Stimulated activated CD8-positive, alpha-beta memory T cell treated with anti-CD3 and anti-CD28 coated beads, Interleukin-4, amount 100 ng/mL, for 48 hours (primary cell): ENCODE results near the gene CBFA2T3.

ENCODE experiments used
- DNase-seq: peaks from one replicate; pipeline ENCODE4 v3.0.0-alpha.2; 2020

The CBFA2T3 gene

DNA sequence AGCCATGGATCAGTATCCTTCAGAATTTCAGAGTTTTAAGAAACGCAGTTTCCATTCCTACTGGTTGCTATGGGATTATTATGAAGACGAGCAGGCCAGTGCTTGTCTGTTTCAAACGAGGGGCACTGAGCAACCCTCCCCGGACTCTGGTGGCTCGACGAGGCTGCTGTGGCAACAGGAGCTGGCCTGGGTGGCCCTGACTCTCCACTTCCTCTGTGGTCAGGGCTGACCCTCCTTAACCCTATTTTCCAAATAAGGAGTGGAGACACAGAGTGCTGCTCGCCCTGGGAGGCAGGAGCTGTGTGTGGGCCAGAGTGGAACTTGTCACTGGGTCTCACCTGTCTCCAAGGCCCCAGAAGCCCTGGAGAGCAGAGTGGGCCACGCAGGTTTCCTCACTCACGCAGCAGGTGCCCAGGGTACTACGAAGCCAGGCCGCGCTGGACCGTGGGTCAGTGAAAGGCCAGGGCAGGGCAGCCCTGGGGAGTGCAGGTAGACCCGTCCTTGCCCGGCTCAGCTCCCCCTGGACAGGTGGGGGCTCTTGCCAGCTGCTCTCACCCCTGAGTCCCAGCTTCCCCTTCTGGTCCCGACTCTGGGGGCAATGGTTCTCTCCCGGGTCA is 123.6 kb downstream of the CBFA2T3 start:
- no peak for DNase-seq

DNA sequence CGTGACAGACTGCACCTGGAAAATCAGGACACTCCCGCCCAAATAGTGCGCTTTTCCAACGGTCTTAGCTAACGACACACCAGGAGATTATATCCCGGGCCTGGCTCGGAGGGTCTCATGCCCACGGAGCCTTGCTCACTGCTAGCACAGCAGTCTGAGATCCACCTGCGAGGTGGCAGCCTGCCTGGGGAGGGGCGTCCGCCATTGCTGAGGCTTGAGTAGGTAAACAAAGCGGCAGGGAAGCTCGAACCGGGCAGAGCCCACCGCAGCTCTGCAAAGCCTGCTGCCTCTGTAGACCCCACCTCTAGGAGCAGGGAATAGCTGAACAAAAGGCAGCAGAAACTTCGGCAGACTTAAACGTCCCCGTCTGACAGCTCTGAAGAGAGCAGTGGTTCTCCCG is 125.4 kb downstream of the CBFA2T3 start:
- DNase-seq = no peak

DNA sequence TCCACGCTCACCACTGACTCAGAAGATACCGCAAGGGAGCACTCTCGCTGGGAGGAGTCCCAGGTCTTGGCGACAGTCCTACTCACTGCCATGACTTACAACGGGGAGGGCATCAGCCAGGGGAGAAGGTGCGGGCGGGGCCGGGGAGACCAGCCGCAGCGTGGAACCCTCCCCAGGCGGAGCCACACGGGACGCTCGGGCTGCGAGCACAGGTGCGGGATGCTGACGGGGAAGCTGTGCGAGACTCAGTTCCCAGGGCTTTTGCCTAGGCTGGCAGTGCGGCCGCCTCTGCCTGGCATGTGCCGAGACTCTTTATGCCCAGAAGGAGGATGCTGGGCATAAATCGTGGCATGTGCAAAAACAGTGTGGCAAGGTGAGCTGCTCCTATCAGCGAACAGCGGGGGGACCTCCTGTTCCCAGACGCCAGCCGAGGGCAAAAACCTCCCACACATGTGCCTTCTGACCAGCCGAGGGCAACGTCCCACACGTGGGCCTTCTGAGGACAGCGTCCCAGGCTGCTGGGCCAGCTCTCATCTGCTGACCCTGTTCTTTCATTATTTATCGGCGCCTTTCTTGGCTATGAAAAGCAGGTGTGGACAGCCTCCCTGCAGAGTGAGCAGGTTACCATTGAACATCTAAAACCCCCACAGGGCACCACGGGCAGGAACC is 126.3 kb downstream of the CBFA2T3 start:
- DNase-seq = no peak

DNA sequence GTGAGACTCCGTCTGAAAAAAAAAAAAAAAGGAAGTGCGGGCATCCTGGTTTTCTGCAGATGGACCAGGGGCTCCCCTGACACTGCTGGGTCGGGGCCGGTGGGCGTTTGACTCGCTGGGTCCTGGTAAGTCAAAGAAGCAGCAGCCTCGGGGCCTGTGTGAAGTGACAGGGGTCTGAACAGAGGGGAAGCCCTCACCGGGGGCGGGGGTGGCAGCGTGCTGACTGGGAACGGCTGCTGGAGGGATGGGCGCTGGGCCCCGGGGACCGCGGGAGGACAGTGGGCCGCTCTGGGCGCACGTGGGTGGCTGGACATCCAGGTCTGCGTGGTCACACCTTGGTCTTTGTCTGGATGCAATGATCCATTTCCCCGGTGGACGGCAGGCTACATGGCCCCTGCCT is 128.4 kb downstream of the CBFA2T3 start:
- DNase-seq = no peak

DNA sequence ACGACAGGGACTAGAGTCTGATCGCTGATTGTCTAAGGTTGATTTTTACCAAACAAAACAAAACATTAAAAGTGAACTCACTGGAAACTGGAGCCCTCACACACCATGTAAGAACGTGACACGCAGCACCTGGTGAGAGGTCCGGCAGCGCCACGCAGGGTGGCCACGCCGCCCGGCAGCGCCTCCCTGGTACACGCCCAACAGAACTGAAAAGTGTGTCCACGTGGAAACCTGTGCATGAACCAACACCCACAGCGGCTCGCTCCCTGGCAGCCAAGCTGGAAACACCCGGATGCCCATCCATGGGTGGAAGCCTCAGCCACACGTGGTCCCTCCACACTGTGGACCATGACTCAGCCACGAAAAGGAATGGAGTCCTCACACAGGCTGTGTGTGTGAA is 129.4 kb downstream of the CBFA2T3 start:
- no peak for DNase-seq

DNA sequence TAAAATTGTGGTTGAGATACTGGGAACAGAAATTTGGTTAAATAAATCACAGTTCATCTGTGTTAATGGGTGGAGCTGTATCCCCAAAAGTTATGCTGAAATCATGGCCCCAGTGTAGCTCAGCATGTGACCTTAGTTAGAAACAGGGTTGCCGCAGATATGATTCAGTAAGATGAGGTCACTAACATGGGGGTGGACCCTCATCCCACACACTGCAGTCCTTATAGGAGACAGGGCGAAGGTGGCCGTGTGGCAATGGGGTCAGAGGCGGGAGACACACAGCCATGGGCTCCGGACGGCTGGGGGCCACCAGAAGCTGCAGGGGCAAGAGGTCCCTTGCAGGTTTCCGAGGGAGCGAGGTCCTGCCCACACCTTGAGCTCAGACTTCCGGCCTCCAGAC is 130.9 kb downstream of the CBFA2T3 start:
- no peak for DNase-seq

DNA sequence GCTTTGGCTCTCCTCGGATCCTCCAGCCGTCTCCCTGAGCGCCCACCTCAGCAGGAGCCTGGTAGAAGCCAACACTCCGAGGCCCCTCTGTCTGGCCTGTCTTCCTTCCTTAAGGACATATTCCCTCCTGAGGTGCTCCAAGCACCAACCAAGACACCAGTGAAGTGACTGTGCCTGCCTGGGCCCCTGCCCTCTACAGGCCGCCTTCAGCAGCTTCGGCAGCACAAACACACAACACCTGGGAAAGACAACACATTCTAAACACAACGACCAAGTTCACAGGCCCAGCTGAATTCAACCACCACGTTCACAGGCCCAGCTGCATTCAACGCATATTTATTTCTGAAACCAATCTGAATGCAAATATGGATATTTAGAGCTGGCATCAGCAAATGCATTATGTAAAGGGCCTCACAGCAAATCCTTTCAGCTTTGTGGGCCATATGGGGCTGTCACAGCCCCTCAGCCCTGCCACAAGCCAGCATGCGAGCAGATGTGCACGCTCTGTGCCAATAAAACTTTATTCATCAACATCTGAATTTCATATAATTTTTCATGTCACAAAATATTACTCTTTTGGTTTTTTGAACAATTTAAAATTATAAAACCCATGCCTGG is 132.5 kb downstream of the CBFA2T3 start:
- no peak for DNase-seq

DNA sequence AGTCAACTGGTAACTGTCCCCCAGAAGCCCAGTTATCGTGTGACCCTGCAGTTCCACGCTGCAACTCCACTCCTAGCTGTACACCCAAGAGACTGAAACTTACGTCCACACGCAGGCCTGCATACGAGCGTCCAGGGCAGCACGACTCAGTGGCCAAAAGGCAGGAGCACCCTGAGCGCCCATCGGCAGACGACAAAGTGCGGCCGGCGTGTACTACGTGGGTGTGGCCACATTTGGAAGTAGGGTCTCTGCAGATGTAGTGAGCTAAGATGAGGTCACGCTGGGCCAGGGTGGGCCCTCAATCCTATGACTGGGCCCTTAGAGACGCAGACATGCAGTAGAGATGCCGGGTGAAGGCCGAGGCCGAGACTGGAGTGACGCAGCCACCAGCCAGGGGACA is 133.8 kb downstream of the CBFA2T3 start:
- DNase-seq = no peak

DNA sequence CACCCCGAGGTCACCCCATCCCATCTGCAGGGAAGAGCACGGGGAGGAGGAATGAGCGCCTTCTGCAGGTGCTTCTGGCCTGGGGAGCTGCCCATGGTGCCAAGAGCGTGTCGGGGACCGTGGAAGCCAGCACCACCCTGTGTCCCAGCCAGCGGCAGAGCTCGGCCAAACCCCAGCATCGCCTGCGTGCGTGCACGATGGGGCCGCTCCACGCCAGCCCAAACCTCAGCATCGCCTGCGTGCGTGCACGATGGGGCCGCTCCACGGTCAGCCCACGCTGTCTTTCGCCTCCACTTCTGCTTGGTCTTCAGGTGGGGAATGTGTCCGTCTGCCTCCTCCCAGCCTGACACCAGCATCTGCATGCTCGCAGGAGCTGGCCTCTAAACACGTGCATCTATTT is 134.2 kb downstream of the CBFA2T3 start:
- DNase-seq = no peak

DNA sequence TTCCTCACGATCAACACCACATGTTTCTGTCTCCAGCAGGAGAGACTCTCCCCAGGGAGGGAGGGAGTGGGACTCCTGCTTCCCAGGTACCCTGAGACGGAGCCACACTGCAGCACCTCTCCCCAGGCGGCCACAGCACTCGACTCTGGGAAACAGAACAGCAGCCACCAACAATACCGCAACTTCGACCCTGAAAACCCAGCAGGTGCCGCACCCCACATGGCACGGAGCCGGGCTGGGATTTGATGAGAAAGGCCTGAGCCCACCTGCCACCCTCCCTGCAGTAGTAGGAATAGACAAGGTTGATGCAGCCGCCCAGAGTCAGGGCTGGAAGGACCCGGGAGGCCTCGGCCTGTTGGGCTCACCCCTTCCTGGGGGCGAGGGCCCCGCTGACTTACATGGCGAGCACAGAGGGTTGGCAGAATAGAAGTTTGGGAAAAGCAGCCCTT is 134.7 kb downstream of the CBFA2T3 start:
- DNase-seq = no peak

DNA sequence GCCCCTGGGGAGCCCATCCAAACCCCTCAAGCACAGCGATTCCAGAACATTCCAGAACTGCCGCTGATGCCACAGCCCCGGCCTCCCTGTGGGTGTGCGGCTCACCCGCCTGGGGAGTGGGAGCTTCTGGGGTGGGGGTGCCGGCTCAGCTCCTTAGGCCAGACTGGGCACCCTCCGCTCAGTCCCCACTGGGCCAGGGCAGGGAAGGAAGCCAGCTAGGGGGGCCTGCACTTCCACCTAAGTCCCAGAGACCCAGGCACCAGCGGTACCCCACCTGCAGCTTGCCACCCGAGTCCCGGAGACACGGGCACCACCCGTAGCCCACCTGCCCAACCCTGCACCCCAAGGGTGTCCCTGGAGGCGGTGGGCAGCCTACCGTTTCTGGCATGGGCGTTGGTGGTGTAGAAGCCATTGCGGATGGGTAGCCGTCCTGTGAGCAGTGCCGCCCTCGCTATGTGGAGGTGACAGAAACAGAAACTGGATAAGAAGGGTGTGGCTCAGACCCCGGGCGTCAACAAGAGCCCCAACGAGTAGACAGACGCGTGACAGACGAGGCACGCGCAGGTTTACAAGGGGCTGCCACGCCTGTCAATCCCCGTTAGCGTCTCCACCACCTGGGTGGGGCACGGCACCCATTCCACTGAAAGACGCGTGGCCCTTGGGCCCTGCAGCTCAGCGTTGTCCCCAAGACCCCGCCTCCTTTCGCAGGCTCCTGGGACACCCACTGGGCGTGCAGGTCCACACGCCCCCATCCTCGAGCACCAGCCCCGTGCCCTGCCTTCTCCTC is 135.3 kb downstream of the CBFA2T3 start:
- DNase-seq = no peak

DNA sequence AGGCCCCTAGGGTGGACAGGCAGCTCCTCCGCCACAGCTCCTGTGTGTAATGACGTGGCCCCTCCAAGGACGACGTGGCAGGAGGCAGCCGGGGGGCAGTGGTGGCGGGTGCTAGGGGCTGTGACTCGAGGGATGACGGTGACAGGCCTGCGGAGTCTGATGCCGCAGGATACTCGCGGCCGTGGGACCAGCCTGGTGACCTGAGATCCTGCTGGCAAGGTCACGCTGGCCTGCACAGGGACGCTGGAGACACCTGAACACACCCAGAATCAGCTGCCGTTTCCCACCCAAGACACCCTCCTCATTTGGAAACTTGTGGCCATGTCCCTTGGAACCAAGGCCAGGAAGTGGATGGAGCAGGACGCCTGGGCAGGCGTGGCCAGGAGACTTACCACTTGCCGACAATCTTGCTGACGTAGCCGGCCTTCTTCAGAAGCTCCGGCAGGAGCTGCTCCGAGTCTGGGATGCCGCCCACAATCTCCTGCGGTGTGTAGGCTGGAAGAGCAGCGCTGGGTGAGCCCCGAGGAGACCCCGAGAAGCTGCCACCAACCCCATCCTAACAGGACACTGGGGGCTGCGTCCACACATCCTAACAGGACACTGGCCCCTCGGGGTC is 136.3 kb downstream of the CBFA2T3 start:
- DNase-seq = no peak

DNA sequence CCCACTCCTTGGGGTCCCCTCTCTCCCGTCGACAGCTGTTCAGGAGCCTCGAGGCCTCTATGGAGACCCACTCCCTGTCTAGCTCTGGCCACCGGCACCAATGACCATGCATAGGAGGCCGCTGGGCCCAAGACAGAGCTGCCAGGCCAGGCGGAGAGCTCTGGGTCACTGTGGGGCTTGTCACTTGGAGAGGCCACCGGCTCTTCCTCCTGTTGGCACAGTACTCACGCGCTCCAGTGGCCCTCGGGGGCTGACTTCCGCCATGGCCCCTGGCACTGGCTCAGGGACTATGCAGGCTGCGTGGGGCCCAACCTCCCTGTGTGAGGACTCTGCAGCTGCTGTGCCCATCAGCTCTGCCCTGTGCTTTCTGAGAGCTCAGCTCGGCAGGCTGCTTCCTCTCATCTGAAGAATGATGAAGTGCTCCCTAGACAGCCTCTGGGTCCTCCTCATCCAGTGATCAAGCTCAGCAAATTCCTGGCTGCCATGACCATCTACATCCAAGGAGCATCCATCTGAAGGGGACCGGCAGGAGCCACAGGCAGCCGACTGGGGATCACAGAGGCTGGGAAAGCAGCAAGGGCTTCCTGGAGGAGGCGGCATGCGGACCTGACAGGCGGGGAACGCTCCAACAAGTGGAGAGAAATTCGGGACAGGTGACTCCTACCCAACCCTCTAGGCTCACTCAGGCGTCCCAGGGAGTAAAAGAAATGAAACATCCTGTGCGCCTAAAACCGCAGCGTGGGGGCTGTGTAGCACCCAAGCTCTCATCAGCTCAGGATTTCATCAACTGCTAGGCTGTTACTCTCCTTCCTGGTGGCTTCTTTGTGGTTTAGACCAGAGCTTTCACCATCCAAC is 137.0 kb downstream of the CBFA2T3 start:
- no peak for DNase-seq

DNA sequence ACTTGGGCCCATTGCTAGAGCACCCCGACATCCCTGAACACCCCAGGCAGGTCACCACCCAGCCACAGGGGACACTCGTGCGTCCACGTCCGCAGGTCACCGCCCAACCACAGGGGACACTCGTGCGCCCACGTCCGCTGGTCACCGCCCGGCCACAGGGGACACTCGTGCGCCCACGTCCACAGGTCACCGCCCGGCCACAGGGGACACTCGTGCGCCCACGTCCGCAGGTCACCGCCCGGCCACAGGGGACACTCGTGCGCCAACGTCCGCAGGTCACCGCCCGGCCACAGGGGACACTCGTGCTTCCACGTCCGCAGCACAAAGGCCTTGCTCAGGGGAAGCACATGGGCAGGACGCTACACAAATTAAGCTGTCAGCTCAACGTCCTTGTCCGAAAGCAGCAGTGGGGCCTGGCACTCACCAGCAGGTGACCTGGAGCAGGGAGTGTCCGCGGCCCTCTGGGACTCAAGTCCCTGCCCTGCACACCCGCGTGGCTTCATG is 137.9 kb downstream of the CBFA2T3 start:
- no peak for DNase-seq

DNA sequence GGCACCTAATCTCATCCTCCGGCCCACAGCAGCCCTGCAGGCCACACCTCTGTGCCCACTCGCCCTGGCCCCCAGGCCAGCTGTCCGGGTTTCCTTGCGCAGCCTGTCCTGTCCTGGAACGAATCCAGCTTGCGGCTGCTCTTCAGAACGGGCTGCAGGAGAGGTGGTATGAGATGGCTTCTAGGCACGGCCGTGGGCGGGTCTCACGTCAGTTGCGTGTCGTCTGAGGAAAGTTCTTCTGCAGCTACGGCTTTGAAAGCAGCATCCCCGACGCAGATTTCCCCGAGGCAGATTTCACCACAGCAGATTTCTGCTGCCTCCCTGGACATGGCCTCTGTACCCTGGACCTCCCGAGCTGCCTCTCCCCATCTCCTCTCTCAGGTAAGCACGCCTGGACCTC is 138.4 kb downstream of the CBFA2T3 start:
- DNase-seq = no peak

DNA sequence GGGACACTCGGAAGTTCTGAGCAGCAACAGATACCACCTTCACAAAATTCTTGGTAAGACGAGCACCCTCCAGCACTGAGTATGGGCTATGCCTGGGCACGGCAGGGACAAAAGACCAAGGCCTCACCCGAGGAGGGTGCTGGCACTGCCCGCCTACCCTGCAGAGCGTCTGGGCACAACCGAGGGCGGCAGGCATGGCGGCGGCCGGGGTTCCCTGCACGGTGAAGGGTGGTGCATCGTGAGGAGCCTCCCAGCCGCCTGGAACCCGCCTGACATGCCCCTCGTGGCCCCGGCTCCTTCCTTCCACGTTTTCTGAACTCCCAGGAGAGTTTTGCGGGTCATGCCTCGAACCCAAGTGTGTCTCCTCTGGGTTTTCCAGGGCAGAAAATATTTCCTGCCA is 139.2 kb downstream of the CBFA2T3 start:
- DNase-seq = no peak

DNA sequence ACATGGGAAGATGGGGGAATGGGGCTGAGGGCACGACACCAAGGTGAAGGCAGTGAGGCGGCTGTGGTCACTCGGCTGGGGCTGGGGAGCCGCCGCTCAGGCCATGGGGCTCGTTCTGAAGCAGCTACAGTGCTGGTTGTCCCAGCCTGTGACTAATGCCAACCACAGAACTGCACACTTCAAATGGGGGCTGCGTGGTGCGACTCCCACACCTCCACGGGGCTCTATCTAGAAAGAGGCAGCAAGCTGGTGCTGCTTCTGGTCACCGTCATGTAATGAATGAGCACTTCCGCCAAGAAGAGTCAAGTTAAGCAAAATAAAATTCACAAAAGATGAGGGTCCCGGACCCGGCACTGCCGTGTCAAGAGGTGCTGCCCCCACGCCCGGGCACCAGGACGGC is 140.2 kb downstream of the CBFA2T3 start:
- no peak for DNase-seq

DNA sequence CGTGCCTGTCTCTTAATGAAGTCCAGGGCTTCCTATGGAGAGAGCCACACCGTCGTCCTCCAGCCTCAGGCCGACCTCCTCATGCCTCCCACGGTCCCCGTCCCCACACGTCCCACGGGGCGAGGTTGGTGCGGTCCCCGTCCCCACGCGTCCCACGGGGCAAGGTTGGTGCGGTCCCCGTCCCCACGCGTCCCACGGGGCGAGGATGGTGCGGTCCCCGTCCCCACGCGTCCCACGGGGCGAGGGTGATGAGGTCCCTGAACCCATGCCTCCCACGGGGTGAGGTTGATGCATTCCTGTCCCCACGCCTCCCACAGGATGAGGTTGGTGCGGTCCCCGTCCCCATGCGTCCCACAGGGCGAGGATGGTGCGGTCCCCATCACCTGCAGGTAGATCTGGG is 141.2 kb downstream of the CBFA2T3 start:
- DNase-seq = no peak

DNA sequence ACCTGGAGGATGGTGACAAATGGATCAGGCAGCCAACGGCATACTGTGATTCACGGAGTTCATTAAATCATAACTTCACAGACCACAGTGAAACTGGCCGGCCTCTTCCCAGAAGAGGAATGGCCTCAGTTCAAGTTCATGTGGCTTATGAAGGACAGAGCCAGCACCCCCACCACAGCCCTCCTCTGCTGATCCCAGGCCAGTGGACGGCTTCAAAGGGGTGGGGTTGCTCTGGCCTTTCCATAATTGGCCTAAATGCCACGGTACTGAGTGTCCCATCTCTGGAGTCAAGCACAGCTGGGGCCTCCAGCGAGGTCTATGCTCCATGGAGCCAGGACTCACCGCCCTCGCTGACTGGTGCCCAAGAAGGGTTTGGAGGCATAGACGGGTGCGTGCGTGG is 141.6 kb downstream of the CBFA2T3 start:
- no peak for DNase-seq

DNA sequence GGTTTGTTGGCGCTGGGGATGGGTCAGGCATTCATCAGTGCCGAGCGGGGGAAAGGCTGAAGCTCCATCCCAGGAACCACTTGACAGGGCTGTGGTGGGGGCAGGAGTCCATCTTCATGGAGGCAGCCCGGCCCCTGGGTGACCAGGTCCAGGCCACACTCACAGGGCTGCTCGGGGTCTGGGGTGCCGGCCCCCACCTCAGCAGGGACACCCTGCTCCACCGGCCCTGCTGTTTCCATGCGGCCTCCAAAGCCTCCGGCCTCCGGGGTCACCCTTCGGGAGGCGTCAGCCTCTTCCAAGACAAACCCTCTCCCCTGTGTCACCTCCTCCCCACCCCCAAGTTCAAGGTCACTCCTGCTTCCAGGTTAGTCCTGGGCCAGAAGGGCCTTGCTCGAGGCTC is 142.3 kb downstream of the CBFA2T3 start:
- no peak for DNase-seq

DNA sequence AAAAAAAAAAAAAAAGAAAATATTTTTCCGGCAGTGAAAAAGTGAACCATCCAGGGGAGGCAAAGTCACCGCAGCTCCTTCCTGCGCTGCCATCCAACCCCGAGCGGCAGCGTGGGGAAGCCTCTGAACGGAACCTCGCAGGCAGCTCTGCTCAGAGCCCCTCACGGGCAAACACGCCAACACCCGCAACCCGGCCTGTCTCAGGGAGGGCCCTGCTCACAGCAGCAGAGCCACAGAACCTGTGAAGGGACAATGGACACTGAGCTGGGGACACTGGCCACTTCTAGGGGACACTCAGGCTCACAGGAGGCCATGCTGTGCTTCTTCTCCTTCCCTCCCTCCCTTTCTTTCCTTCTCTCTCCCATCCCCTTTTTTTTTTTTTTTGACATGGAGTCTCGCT is 143.9 kb downstream of the CBFA2T3 start:
- DNase-seq = no peak

DNA sequence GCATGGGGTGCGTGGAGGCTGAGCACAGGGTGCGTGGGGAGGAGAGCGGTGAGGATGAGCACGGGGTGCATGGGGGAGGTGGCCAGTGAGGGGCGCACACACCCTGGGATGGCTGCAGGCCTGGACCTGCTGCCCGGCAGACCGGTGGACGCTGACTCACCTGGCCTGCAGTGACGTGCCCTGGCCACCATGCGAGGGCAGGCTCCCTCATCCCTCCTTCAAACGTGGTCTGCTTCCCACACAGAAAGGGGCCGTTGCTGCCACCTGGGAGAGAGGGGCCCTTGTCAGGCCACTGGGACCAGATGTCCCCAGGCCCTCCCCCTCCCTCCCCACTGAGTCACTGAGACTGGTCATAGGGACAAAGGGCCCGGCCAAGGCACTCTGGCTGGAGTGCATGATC is 145.2 kb downstream of the CBFA2T3 start:
- DNase-seq = no peak
